ENCODE results near the gene NCR1. TPM values are rescaled to one million over a fixed set of nuclear protein-coding genes. Genes with fewer than 3 reads are reported as not detected.

The NCR1 gene
- total and polyA plus RNA-seq, 2 of the 8 experiments (the other 6 are each of a cell fraction or from before 2014, with no cell fraction given) = 1.5 to 5.1 TPM

- TF ChIP-seq USF2 (IDR thresholded peaks at IDR 0.05; ENCODE audit: low read length) (no peak), CREB1 (IDR thresholded peaks at IDR 0.05) (no peak), SP2 (IDR thresholded peaks at IDR 0.05; ENCODE audit: low read length) (no peak), MAFK (IDR thresholded peaks at IDR 0.05; ENCODE audit: low read depth, low read length) (peak; percentile 28; the same call in 1 of the 2 replicates), YY1 (IDR thresholded peaks at IDR 0.05; ENCODE audit: low read depth, low read length) (no peak), BCL11A (IDR thresholded peaks at IDR 0.05; ENCODE audit: low read depth in 2 of 2, low read length in 2 of 2) (no peak), POU5F1 (IDR thresholded peaks at IDR 0.05; ENCODE audit: low read depth, low read length) (0 out of 2 replicates have a peak, but pooled peaks have one; percentile 16), RFX5 (IDR thresholded peaks at IDR 0.05; ENCODE audit: borderline replicate concordance, low read depth, low read length) (no peak), TBP (IDR thresholded peaks at IDR 0.05; ENCODE audit: low read depth, low read length) (peak; percentile 24; the same call in 1 of the 2 replicates), FOSL1 (IDR thresholded peaks at IDR 0.05; ENCODE audit: insufficient read depth, low read depth, low read length) (no peak), SIRT6 (IDR thresholded peaks at IDR 0.05; ENCODE audit: low read length) (no peak), BRCA1 (IDR thresholded peaks at IDR 0.05; ENCODE audit: low read depth, low read length) (no peak), E2F6 (IDR thresholded peaks at IDR 0.05) (no peak), GABPA (IDR thresholded peaks at IDR 0.05; ENCODE audit: borderline replicate concordance, insufficient read depth, low read length) (no peak), TAF7 (optimal IDR thresholded peaks at IDR 0.05; ENCODE audit: borderline replicate concordance, low read depth, low read length) (no peak), EP300 (IDR thresholded peaks at IDR 0.05; ENCODE audit: borderline replicate concordance in 1 of 2, low read depth in 2 of 2, low read length in 2 of 2) (peak in 1 of 2 experiments; percentile 84; a peak in 1 of 3 replicates), SIN3A (conservative IDR thresholded peaks at IDR 0.05 in 1 of 2, IDR thresholded peaks at IDR 0.05 in 1 of 2; ENCODE audit: low read depth in 1 of 2, low read length in 2 of 2) (no peak), ASH2L (IDR thresholded peaks at IDR 0.05; ENCODE audit: low read length) (no peak), KDM4A (IDR thresholded peaks at IDR 0.05; ENCODE audit: low read depth, low read length, severe bottlenecking) (no peak)
- TF ChIP-seq, protein P1, sequence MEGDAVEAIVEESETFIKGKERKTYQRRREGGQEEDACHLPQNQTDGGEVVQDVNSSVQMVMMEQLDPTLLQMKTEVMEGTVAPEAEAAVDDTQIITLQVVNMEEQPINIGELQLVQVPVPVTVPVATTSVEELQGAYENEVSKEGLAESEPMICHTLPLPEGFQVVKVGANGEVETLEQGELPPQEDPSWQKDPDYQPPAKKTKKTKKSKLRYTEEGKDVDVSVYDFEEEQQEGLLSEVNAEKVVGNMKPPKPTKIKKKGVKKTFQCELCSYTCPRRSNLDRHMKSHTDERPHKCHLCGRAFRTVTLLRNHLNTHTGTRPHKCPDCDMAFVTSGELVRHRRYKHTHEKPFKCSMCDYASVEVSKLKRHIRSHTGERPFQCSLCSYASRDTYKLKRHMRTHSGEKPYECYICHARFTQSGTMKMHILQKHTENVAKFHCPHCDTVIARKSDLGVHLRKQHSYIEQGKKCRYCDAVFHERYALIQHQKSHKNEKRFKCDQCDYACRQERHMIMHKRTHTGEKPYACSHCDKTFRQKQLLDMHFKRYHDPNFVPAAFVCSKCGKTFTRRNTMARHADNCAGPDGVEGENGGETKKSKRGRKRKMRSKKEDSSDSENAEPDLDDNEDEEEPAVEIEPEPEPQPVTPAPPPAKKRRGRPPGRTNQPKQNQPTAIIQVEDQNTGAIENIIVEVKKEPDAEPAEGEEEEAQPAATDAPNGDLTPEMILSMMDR (IDR thresholded peaks at IDR 0.05; ENCODE audit: control extremely low read depth in 1 of 3, insufficient read depth in 1 of 3, low read depth in 1 of 3, low read length in 3 of 3) = no peak
- TF ChIP-seq, protein P2, sequence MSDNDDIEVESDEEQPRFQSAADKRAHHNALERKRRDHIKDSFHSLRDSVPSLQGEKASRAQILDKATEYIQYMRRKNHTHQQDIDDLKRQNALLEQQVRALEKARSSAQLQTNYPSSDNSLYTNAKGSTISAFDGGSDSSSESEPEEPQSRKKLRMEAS (IDR thresholded peaks at IDR 0.05) = no peak
Observed at GRCh38 chr19:54893406-54893805, 12.5 kb upstream of the NCR1 start (continued).

Measured in H1 (cell line).